Neural crest cell (in vitro differentiated cells): ENCODE results near the gene DLEU7. TPM values are rescaled to one million over a fixed set of nuclear protein-coding genes. Genes with fewer than 3 reads are reported as not detected.
A peak's percentile ranks its signal among the peaks of the same experiment; 100 is the strongest.

Experiments used
- DNase-seq: peaks from one replicate; pipeline ENCODE4 v3.0.0; 2021; ENCODE audit warnings: low read depth, mixed read lengths, low spot score
- H3K27ac Mint-ChIP-seq: one replicate; pipeline ENCODE4 v1.8.0; 2021; ENCODE audit warnings: mild to moderate bottlenecking, mixed read lengths; ENCODE audit not compliant: unreplicated experiment
- H3K27me3 Mint-ChIP-seq: 2 replicates; pipeline ENCODE4 v1.8.0; 2021; ENCODE audit warnings: low read depth, mild to moderate bottlenecking, mixed read lengths
- H3K36me3 Mint-ChIP-seq: 2 replicates; pipeline ENCODE4 v1.8.0; 2021; ENCODE audit warnings: low read depth, mild to moderate bottlenecking, mixed read lengths
- H3K4me1 Mint-ChIP-seq: 2 replicates; pipeline ENCODE4 v1.8.0; 2021; ENCODE audit warnings: mixed read lengths
- H3K4me3 Mint-ChIP-seq: one replicate; pipeline ENCODE4 v1.8.0; 2021; ENCODE audit warnings: mild to moderate bottlenecking, mixed read lengths
- H3K9me3 Mint-ChIP-seq: 2 replicates; pipeline ENCODE4 v1.8.0; 2021; ENCODE audit warnings: mixed read lengths
- CTCF ChIP-seq: fragments of 200-600 bp; sonication (generic); conservative IDR thresholded peaks from 2 replicates; pipeline ENCODE4 v1.5.0; 2021; ENCODE audit warnings: antibody characterized with exemption, mild to moderate bottlenecking
- total RNA-seq: library from RNA; stranded (reverse); gene quantifications from 2 replicates; pipeline ENCODE4 v1.2.1, GENCODE V29; 2021

Gene DLEU7
- total RNA-seq, 1 donor from 2014 or later = 0.51 TPM

DNA sequence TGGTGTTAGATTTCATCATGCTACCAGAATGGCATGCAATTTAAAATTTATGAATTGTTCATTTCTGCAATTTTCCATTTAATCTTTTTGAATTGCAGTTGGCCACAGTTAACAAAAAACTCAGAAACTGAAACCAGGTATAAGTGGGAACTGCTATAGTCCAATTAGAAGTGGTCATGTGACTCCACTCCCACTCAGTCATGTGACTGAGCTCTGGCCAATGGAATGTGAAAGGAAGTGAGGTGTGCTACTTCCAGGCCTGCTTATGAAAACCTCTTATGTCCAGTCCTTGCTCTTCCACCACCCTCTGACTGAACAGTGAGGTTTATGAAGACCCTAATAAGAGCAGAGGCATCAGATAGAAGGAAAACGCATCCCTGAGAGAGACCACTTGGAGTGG is 47.0 kb downstream of the DLEU7 start:
- Mint-ChIP-seq H3K4me3 (no peak overlapping the region), H3K36me3 (peaks cover 9% of the 10 kb centered on the region), H3K27me3 (no peaks in the 10 kb centered on the region), H3K27ac (no peak overlapping the region), H3K4me1 (peaks cover 27% of the 10 kb centered on the region), H3K9me3 (peaks cover 7% of the 10 kb centered on the region)
- no peak for DNase-seq
- no peak for TF ChIP-seq CTCF

DNA sequence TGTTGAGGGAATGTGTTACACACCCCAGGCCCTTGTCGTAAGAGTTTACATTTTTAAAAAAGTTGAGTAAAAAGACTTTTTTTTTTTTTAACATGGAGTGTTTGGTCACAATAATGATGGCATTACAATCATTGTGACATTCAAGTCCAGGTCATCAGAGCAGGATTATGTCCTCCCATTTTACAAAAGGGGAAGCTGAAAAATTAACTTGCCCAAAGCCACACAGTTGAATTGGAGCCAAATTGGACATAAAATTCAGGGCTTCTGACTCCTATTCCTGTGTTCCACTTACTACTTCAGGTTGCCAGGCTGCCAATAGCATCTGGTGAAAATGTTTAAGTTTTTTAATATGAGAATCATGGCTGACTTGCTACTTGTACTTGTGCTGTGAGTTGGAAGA is 49.3 kb downstream of the DLEU7 start:
- H3K4me3 Mint-ChIP-seq = no peak overlapping the region
- H3K27me3 Mint-ChIP-seq = no peaks in the 10 kb centered on the region
- no peak for TF ChIP-seq CTCF
- H3K36me3 Mint-ChIP-seq = peaks cover 9% of the 10 kb centered on the region
- DNase-seq = no peak
- H3K27ac Mint-ChIP-seq = no peak overlapping the region
- peaks cover 7% of the 10 kb centered on the region for H3K9me3 Mint-ChIP-seq
- H3K4me1 Mint-ChIP-seq = peaks cover 9% of the 10 kb centered on the region

DNA sequence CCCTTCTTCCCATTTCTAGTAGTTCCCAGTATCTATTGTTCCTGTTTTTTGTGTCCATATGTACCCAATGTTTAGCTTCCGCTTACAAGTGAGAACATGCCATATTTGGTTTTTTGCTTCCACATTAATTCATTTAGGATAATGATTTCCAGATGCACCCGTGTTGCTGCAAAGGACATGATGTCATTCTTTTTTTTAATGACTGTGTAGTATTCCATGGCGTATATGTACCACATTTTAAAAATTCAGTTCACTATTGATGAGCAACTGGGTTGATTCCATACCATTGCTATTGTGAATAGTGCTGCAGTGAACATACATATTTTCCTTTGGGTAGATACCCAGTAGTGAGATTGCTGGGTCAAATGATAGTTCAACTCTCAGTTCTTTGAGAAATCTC is 50.5 kb downstream of the DLEU7 start:
- H3K27ac Mint-ChIP-seq = no peak overlapping the region
- DNase-seq = no peak
- H3K36me3 Mint-ChIP-seq = peaks cover 12% of the 10 kb centered on the region
- H3K4me1 Mint-ChIP-seq = peaks cover 11% of the 10 kb centered on the region
- peaks cover 7% of the 10 kb centered on the region for H3K9me3 Mint-ChIP-seq
- TF ChIP-seq CTCF = no peak
- H3K4me3 Mint-ChIP-seq = no peak overlapping the region
- no peaks in the 10 kb centered on the region for H3K27me3 Mint-ChIP-seq

- no peak for DNase-seq
- H3K4me1 Mint-ChIP-seq = peaks cover 9% of the 10 kb centered on the region
- no peak overlapping the region for H3K27ac Mint-ChIP-seq
- H3K27me3 Mint-ChIP-seq = no peaks in the 10 kb centered on the region
- H3K4me3 Mint-ChIP-seq = no peak overlapping the region
- peaks cover 11% of the 10 kb centered on the region for H3K36me3 Mint-ChIP-seq
- peaks cover 4% of the 10 kb centered on the region for H3K9me3 Mint-ChIP-seq
- no peak for TF ChIP-seq CTCF
Observed at GRCh38 chr13:50788551-50789210, 54.8 kb downstream of the DLEU7 start.

- H3K27ac Mint-ChIP-seq = peak overlapping the region; percentile 79
- no peaks in the 10 kb centered on the region for H3K9me3 Mint-ChIP-seq
- peaks cover 5% of the 10 kb centered on the region for H3K36me3 Mint-ChIP-seq
- TF ChIP-seq CTCF = no peak
- H3K27me3 Mint-ChIP-seq = no peaks in the 10 kb centered on the region
- peaks cover 9% of the 10 kb centered on the region for H3K4me1 Mint-ChIP-seq
- no peak for DNase-seq
- no peak overlapping the region for H3K4me3 Mint-ChIP-seq
Observed at GRCh38 chr13:50787316-50788195, 55.9 kb downstream of the DLEU7 start.
